ENCODE data around the gene EXOC3L1. TPM values are rescaled to one million over a fixed set of nuclear protein-coding genes. Genes with fewer than 3 reads are reported as not detected.

Gene EXOC3L1
- total RNA-seq, 1 experiment from 2014 or later: 0.61 TPM

DNA sequence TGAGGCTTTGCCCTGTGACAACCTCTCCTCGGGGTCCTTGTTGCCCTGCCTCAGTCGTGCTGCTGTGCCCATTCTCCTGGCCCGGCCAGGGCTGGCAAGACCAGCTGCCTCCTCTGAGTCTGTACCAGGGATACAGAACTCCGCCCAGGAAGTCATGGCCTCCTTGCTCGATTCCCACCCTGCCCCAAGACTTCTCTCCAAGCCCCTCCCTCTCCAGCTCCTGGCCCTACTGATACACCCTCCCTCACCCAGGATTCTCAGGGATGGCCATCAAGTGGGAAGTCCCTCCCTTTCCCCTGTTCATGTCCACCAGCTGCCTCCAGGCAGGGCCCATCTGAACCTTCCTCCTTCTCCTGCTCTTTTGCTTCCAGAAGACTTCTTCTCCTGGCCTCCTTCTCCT is 25.8 kb upstream of the EXOC3L1 start:
- POLR2A ChIA-PET: no interaction called here

DNA sequence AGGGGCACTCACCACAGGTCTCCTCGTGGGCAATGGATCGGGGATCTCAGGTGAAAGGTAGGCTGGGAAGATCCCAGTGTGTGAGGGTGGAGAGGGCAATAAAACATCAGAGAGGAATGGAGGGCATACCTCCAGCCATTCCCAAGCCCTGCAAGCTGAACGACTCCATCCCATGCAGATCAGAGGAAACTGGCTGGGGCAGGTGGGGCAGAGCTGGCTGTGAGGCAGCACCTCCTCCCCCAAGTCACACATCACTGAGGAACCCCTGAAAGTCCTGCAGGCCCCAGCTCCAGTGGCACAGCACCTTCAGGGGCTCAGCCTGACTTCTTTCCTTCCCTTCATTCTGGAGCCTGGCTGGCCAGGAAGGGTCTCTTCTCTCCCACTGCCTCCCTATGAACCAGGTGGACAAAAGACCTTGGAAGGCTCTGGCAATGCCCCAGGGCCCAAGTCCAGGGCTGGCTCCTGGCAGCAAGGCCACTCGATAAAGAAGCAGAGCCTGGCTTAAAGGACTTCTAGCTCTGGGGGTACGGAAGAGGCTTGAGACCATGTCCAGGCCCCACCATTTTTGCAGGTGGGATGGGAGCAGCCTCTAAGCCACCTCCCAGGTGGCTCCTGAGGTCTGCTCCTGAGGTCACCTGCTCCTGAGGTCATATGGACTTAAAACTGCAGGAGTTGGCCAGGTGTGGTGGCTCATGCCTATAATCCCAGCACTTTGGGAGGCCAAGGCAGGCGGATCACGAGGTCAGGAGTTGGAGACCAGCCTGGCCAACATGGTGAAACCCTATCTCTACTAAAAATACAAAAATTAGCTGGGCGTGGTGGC is 23.5 kb upstream of the EXOC3L1 start:
- H3K27ac Mint-ChIP-seq (ENCODE audit: unreplicated experiment): no peak overlapping the region
- peaks cover 7% of the 10 kb centered on the region for H3K4me1 Mint-ChIP-seq (ENCODE audit: low read depth, unreplicated experiment)
- Histone ChIP-seq H3K36me3 (ENCODE audit: control insufficient read depth, insufficient read depth, low read length) (no peaks in the 10 kb centered on the region), H3K27me3 (replicated peaks; ENCODE audit: control insufficient read depth, insufficient read depth, low read length) (no peaks in the 10 kb centered on the region), H3K4me3 (ENCODE audit: low read depth, low read length) (no peak overlapping the region), H3K9me3 (no peaks in the 10 kb centered on the region), H3K4me1 (peaks cover 15% of the 10 kb centered on the region; the same call in 1 of the 2 replicates)
- ChIA-PET CTCF (no interaction called here), POLR2A (interaction anchor here (1.0 kb wide), 1 partner anchor 13 kb away, joined by 4 read pairs; the partner anchor contains the start of gene TMEM208)
- no TSS peak for BruUV-seq (replicated peaks)
- no peak for TF ChIP-seq CTCF (IDR thresholded peaks at IDR 0.05; ENCODE audit: insufficient read depth in 1 of 2, low read depth in 1 of 2, low read length in 1 of 2, severe bottlenecking in 1 of 2, unreplicated experiment in 1 of 2)
- H3K4me3 Mint-ChIP-seq (ENCODE audit: unreplicated experiment): no peak overlapping the region
- no peaks in the 10 kb centered on the region for H3K9me3 Mint-ChIP-seq (ENCODE audit: unreplicated experiment)
- peaks cover 13% of the 10 kb centered on the region for H3K36me3 Mint-ChIP-seq (ENCODE audit: insufficient read depth, unreplicated experiment)
- DNase-seq: no peak
- intact Hi-C loops (cut with micrococcal nuclease; ENCODE audit: unreplicated experiment): no loop called here
- H3K27me3 Mint-ChIP-seq (ENCODE audit: insufficient read depth, unreplicated experiment): no peaks in the 10 kb centered on the region

More for the DNA sequence above, 25.8 kb upstream of the EXOC3L1 start:
- no peak overlapping the region for H3K4me3 ChIP-seq (ENCODE audit: low read depth, low read length)
- no peaks in the 10 kb centered on the region for H3K36me3 ChIP-seq (ENCODE audit: control insufficient read depth, insufficient read depth, low read length)
- CTCF ChIA-PET: interaction anchor here (0.5 kb wide), 1 partner anchor 30 kb away, joined by 5 read pairs; no protein-coding TSS in a partner anchor
- BruUV-seq (replicated peaks): no TSS peak
- no peak overlapping the region for H3K4me3 Mint-ChIP-seq (ENCODE audit: unreplicated experiment)
- peaks cover 14% of the 10 kb centered on the region for H3K4me1 Mint-ChIP-seq (ENCODE audit: low read depth, unreplicated experiment)
- peaks cover 15% of the 10 kb centered on the region; the same call in 1 of the 2 replicates for H3K4me1 ChIP-seq
- no peaks in the 10 kb centered on the region for H3K9me3 Mint-ChIP-seq (ENCODE audit: unreplicated experiment)
- no peak for DNase-seq
- TF ChIP-seq CTCF (IDR thresholded peaks at IDR 0.05; ENCODE audit: insufficient read depth in 1 of 2, low read depth in 1 of 2, low read length in 1 of 2, severe bottlenecking in 1 of 2, unreplicated experiment in 1 of 2): no peak
- no peaks in the 10 kb centered on the region for H3K27me3 ChIP-seq (replicated peaks; ENCODE audit: control insufficient read depth, insufficient read depth, low read length)
- no peaks in the 10 kb centered on the region for H3K9me3 ChIP-seq
- no peak overlapping the region for H3K27ac Mint-ChIP-seq (ENCODE audit: unreplicated experiment)
- intact Hi-C loops (cut with micrococcal nuclease; ENCODE audit: unreplicated experiment): no loop called here
- H3K27me3 Mint-ChIP-seq (ENCODE audit: insufficient read depth, unreplicated experiment): peaks cover 4% of the 10 kb centered on the region
- H3K36me3 Mint-ChIP-seq (ENCODE audit: insufficient read depth, unreplicated experiment): no peaks in the 10 kb centered on the region

DNA sequence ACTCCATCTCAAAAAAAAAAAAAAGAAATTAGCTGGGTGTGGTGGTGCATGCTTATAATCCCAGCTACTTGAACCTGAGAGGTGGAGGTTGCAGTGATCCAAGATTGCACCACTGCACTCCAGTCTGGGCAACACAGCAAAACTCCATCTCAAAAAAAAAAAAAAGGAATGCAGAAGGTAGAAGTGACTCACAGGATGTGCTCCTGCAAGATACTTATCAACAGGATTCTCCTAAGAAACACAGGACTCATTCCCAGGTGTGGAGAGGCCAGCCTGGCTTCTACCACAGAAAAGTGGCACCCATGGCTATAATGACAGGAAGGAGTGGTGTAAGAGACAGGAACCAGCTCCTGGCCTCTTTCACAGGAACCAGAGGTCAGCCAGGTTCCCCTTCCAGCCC is 22.8 kb upstream of the EXOC3L1 start:
- peaks cover 17% of the 10 kb centered on the region; the same call in 1 of the 2 replicates for H3K4me1 ChIP-seq

More for the DNA sequence above, 22.8 kb upstream of the EXOC3L1 start:
- Histone ChIP-seq H3K9me3 (no peaks in the 10 kb centered on the region), H3K27me3 (replicated peaks; ENCODE audit: control insufficient read depth, insufficient read depth, low read length) (no peaks in the 10 kb centered on the region), H3K4me3 (ENCODE audit: low read depth, low read length) (no peak overlapping the region), H3K36me3 (ENCODE audit: control insufficient read depth, insufficient read depth, low read length) (no peaks in the 10 kb centered on the region)
- Mint-ChIP-seq H3K27me3 (ENCODE audit: insufficient read depth, unreplicated experiment) (no peaks in the 10 kb centered on the region), H3K36me3 (ENCODE audit: insufficient read depth, unreplicated experiment) (peaks cover 14% of the 10 kb centered on the region), H3K4me1 (ENCODE audit: low read depth, unreplicated experiment) (peaks cover 7% of the 10 kb centered on the region), H3K27ac (ENCODE audit: unreplicated experiment) (no peak overlapping the region), H3K9me3 (ENCODE audit: unreplicated experiment) (no peaks in the 10 kb centered on the region), H3K4me3 (ENCODE audit: unreplicated experiment) (no peak overlapping the region)
- intact Hi-C loops (cut with micrococcal nuclease; ENCODE audit: unreplicated experiment): no loop called here
- DNase-seq: no peak
- ChIA-PET POLR2A (no interaction called here), CTCF (interaction anchor here (2.5 kb wide), 1 partner anchor 14 kb away, joined by 5 read pairs; the partner anchor contains the start of gene ELMO3)
- no peak for TF ChIP-seq CTCF (IDR thresholded peaks at IDR 0.05; ENCODE audit: insufficient read depth in 1 of 2, low read depth in 1 of 2, low read length in 1 of 2, severe bottlenecking in 1 of 2, unreplicated experiment in 1 of 2)
- no TSS peak for BruUV-seq (replicated peaks)

All from Caco-2 (cell line).